ENCODE results near the gene RELN.

DNA sequence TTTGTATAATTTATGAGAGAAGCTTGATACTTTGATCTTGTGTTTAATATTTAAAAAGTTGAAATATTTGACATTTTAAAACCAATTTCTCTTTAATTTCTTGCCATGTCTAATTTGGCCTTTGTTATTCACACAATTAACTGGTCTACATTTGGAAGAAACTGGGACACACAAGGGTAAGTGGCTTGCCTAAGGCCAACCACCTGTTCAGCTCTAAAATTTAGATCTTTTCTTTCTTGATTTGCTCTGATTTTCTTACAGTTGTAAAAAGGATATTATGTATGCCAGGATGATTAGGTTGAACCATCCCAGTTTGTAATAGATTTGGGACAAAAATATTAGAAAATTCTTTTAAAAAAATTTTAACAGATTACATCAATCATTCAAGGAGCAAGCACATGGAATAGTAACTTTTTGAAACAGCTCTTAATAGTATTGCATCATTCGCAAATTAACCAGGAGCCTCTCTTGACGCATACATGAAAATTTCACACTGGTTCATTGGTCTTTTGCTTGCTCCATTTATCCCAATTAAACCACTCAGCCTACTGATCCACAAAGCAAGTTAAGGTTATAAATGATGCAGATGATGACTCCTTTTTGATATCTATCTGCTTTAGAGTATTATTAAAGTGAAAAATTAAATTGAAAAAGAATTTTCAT is 321.0 kb downstream of the RELN start:
- TF ChIP-seq, protein P1, sequence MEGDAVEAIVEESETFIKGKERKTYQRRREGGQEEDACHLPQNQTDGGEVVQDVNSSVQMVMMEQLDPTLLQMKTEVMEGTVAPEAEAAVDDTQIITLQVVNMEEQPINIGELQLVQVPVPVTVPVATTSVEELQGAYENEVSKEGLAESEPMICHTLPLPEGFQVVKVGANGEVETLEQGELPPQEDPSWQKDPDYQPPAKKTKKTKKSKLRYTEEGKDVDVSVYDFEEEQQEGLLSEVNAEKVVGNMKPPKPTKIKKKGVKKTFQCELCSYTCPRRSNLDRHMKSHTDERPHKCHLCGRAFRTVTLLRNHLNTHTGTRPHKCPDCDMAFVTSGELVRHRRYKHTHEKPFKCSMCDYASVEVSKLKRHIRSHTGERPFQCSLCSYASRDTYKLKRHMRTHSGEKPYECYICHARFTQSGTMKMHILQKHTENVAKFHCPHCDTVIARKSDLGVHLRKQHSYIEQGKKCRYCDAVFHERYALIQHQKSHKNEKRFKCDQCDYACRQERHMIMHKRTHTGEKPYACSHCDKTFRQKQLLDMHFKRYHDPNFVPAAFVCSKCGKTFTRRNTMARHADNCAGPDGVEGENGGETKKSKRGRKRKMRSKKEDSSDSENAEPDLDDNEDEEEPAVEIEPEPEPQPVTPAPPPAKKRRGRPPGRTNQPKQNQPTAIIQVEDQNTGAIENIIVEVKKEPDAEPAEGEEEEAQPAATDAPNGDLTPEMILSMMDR (optimal IDR thresholded peaks at IDR 0.05 in 1 of 3, IDR thresholded peaks at IDR 0.05 in 1 of 3, conservative IDR thresholded peaks at IDR 0.05 in 1 of 3; ENCODE audit: extremely low read depth in 1 of 3, insufficient read depth in 2 of 3, low read length in 3 of 3), result no peak
- no peak for TF ChIP-seq EZH2 (IDR thresholded peaks at IDR 0.05; ENCODE audit: low read length)

All from keratinocyte (primary cell).